H1 (cell line): ENCODE data around the gene L3MBTL4. TPM values are rescaled to one million over a fixed set of nuclear protein-coding genes. Genes with fewer than 3 reads are reported as not detected.

Experiments
- CTCF ChIA-PET: fragments of 300-600 bp; sonication (Branson Sonifier 250); formaldehyde crosslinking; loops from one replicate; lab custom pipeline; 2021; ENCODE audit not compliant: partially characterized antibody; lab: Charles Lee
- POLR2A ChIA-PET: fragments of 300-600 bp; sonication (Branson Sonifier 250); formaldehyde crosslinking; loops from one replicate; lab custom pipeline; 2021; ENCODE audit warnings: inconsistent platforms; ENCODE audit not compliant: partially characterized antibody; lab: Charles Lee
- DNase-seq, 2 experiments: peaks; one replicate each; pipeline versions ENCODE4 v3.0.0 to v3.0.0-alpha.2; 2010 to 2022; ENCODE audit warnings: low spot score in 2 of 2, low read depth in 1 of 2, mixed read lengths in 1 of 2
- FAIRE-seq: peaks from 2 replicates; lab custom pipeline; 2011; peaks lifted over from hg19 to GRCh38; lab: Jason Lieb, UNC
- H2AFZ ChIP-seq: 2 replicates; pipeline ENCODE4 v1.8.1; 2012; ENCODE audit warnings: low read length, inconsistent platforms
- H2AK5ac ChIP-seq: 2 replicates; pipeline ENCODE4 v1.6.1; 2013; ENCODE audit warnings: low read depth, low read length
- H2BK120ac ChIP-seq: replicated peaks from 2 replicates; pipeline ENCODE3; 2013; ENCODE audit warnings: low read depth, low read length, inconsistent platforms
- H2BK12ac ChIP-seq: 2 replicates; pipeline ENCODE4 v1.6.1; 2013; ENCODE audit warnings: low read depth, low read length
- H2BK15ac ChIP-seq: 2 replicates; pipeline ENCODE4 v1.6.1; 2013; ENCODE audit warnings: low read length
- H2BK20ac ChIP-seq: 2 replicates; pipeline ENCODE4 v1.6.1; 2013; ENCODE audit warnings: low read length
- H2BK5ac ChIP-seq: 2 replicates; pipeline ENCODE4 v1.6.1; 2013; ENCODE audit warnings: low read depth, low read length
- H3K14ac ChIP-seq: 2 replicates; pipeline ENCODE4 v1.6.1; 2013; ENCODE audit warnings: inconsistent platforms; ENCODE audit not compliant: insufficient read length
- H3K18ac ChIP-seq: 2 replicates; pipeline ENCODE4 v1.6.1; 2013; ENCODE audit warnings: low read length; ENCODE audit errors: extremely low read depth
- H3K23ac ChIP-seq: 2 replicates; pipeline ENCODE4 v1.6.1; 2013; ENCODE audit warnings: inconsistent platforms; ENCODE audit not compliant: insufficient read length
- H3K23me2 ChIP-seq: 2 replicates; pipeline ENCODE4 v1.6.1; 2013; ENCODE audit warnings: low read depth, low read length
- H3K27ac ChIP-seq: 2 replicates; pipeline ENCODE4 v1.6.1; 2011; ENCODE audit warnings: low read depth, low read length, inconsistent platforms
- H3K27me3 ChIP-seq, 4 experiments: replicated peaks in 1 of 4; 1 replicate in 1 of 4; 2 replicates in 3 of 4; pipeline versions ENCODE4 v1.6.1 to v1.8.1; 2011 to 2013; ENCODE audit warnings: low read length in 3 of 4, mild to moderate bottlenecking in 3 of 4, inconsistent platforms in 2 of 4, mixed read lengths in 2 of 4, moderate library complexity in 1 of 4; ENCODE audit not compliant: control insufficient read depth in 3 of 4, insufficient read depth in 3 of 4; ENCODE audit errors: extremely low read depth in 1 of 4
- H3K36me3 ChIP-seq, 4 experiments: 2 replicates each; pipeline versions ENCODE4 v1.6.1 to v1.8.1; 2011 to 2013; ENCODE audit warnings: mild to moderate bottlenecking in 4 of 4, low read length in 3 of 4, moderate library complexity in 2 of 4, control low read depth in 1 of 4, inconsistent platforms in 1 of 4; ENCODE audit not compliant: insufficient read depth in 4 of 4, control insufficient read depth in 2 of 4
- H3K4ac ChIP-seq: replicated peaks from 2 replicates; pipeline ENCODE3; 2013; ENCODE audit warnings: low read length, low read depth, mixed read lengths, inconsistent platforms; ENCODE audit not compliant: insufficient read length
- H3K4me1 ChIP-seq, 4 experiments: replicated peaks in 1 of 4; 1 replicate in 1 of 4; 2 replicates in 3 of 4; pipeline versions ENCODE4 v1.6.1 to v1.8.1; 2011 to 2013; ENCODE audit warnings: low read length in 3 of 4, inconsistent platforms in 2 of 4, mixed read lengths in 1 of 4; ENCODE audit not compliant: insufficient read depth in 4 of 4, control insufficient read depth in 3 of 4
- H3K4me2 ChIP-seq, 2 experiments: 2 replicates each; pipeline versions ENCODE4 v1.6.1 to v1.8.1; 2011 to 2013; ENCODE audit warnings: low read depth in 2 of 2, low read length in 2 of 2, control low read depth in 1 of 2, inconsistent platforms in 1 of 2, mild to moderate bottlenecking in 1 of 2; ENCODE audit not compliant: insufficient read depth in 1 of 2
- H3K4me3 ChIP-seq, 4 experiments: fragments of 200-600, 300-600 bp in 1 of 4; sonication (generic), shearing (Covaris generic), sonication (Bioruptor Twin) in 1 of 4; 2 replicates each; pipeline versions ENCODE4 v1.5.1 to v1.8.1; 2011 to 2016; ENCODE audit warnings: low read length in 4 of 4, low read depth in 3 of 4, control low read depth in 2 of 4, inconsistent platforms in 2 of 4, mild to moderate bottlenecking in 2 of 4, mixed read lengths in 1 of 4, moderate library complexity in 1 of 4; ENCODE audit not compliant: insufficient read depth in 2 of 4; ENCODE audit errors: extremely low read depth in 1 of 4
- H3K56ac ChIP-seq: replicated peaks from 2 replicates; pipeline ENCODE3; 2013; ENCODE audit warnings: low read depth, mild to moderate bottlenecking, mixed read lengths, low read length, inconsistent platforms; ENCODE audit not compliant: insufficient read length
- H3K79me1 ChIP-seq: 2 replicates; pipeline ENCODE4 v1.6.1; 2013; ENCODE audit warnings: low read depth, low read length, control low read depth
- H3K79me2 ChIP-seq, 2 experiments: 2 replicates each; pipeline versions ENCODE4 v1.6.1 to v1.8.1; 2012 to 2013; ENCODE audit warnings: low read length in 2 of 2, mild to moderate bottlenecking in 2 of 2, inconsistent platforms in 1 of 2; ENCODE audit not compliant: insufficient read depth in 2 of 2, control insufficient read depth in 1 of 2
- H3K9ac ChIP-seq, 4 experiments: replicated peaks in 1 of 4; 1 replicate in 1 of 4; 2 replicates in 3 of 4; pipeline versions ENCODE4 v1.6.1 to v1.8.1; 2011 to 2013; ENCODE audit warnings: low read depth in 3 of 4, low read length in 3 of 4, control low read depth in 2 of 4, mild to moderate bottlenecking in 2 of 4, moderate library complexity in 2 of 4, inconsistent platforms in 1 of 4; ENCODE audit errors: extremely low read depth in 1 of 4
- H3K9me3 ChIP-seq, 2 experiments: 2 replicates each; pipeline versions ENCODE4 v1.6.1 to v1.8.1; 2012 to 2013; ENCODE audit warnings: mild to moderate bottlenecking in 2 of 2, moderate library complexity in 2 of 2, control low read depth in 1 of 2, inconsistent platforms in 1 of 2, low read depth in 1 of 2, low read length in 1 of 2, mixed read lengths in 1 of 2; ENCODE audit not compliant: insufficient read depth in 2 of 2
- H4K20me1 ChIP-seq, 2 experiments: replicated peaks in 1 of 2; 2 replicates each; pipeline versions ENCODE3 to v1.8.1; 2011 to 2013; ENCODE audit warnings: inconsistent platforms in 2 of 2, low read length in 2 of 2, mild to moderate bottlenecking in 1 of 2; ENCODE audit not compliant: insufficient read depth in 2 of 2, control insufficient read depth in 1 of 2
- H4K5ac ChIP-seq: 2 replicates; pipeline ENCODE4 v1.6.1; 2013; ENCODE audit warnings: low read length, low read depth, mixed read lengths, inconsistent platforms; ENCODE audit not compliant: insufficient read length
- H4K8ac ChIP-seq: 2 replicates; pipeline ENCODE4 v1.8.0; 2013; ENCODE audit warnings: mild to moderate bottlenecking, moderate library complexity, low read length, inconsistent platforms; ENCODE audit not compliant: insufficient read depth; ENCODE audit errors: extremely low read depth
- H4K91ac ChIP-seq: replicated peaks from 2 replicates; pipeline ENCODE3; 2013; ENCODE audit warnings: low read length, mixed read lengths, inconsistent platforms; ENCODE audit not compliant: insufficient read length
- ASH2L ChIP-seq: fragments of 200-600, 300-600 bp; sonication (generic); IDR thresholded peaks from one replicate; pipeline ENCODE4 v1.7.1; 2017; ENCODE audit warnings: low read length
- EP300 ChIP-seq, 2 experiments: IDR thresholded peaks; 1 replicate in 1 of 2; 2 replicates in 1 of 2; pipeline ENCODE4 v1.6.1; 2011 to 2012; ENCODE audit warnings: low read depth in 2 of 2, low read length in 2 of 2, mild to moderate bottlenecking in 2 of 2, borderline replicate concordance in 1 of 2, inconsistent platforms in 1 of 2, moderate library complexity in 1 of 2
- SIRT6 ChIP-seq: IDR thresholded peaks from one replicate; pipeline ENCODE4 v1.7.1; 2012; ENCODE audit warnings: low read length, inconsistent platforms
- WGBS, 2 experiments: shearing (Covaris generic) in 1 of 2; methylation state at CpG; one replicate each; pipeline versions ENCODE4 v1.1.6 to v1.1.7; 2013 to 2015; ENCODE audit warnings: low lambda C conversion rate in 2 of 2, mixed read lengths in 2 of 2, inconsistent platforms in 1 of 2, low coverage in 1 of 2, missing lambda C conversion rate in 1 of 2; ENCODE audit not compliant: insufficient replicate concordance in 2 of 2, insufficient coverage in 1 of 2, insufficient read length in 1 of 2; ENCODE audit errors: extremely low coverage in 1 of 2, missing lambda C conversion rate in 1 of 2; 5-methylcytosine and 5-hydroxymethylcytosine counted together
- polyA plus RNA-seq, 7 experiments: library from polyadenylated mRNA; depleted of rRNA in 3 of 7; stranded (reverse) in 5 of 7; unstranded in 2 of 7; fragments of >200 nt in 5 of 7; fragments of 200-250 nt in 2 of 7; gene quantifications; 1 replicate in 5 of 7; 2 replicates in 1 of 7; 4 replicates in 1 of 7; pipeline versions ENCODE4 v1.2.1 to v1.2.3, GENCODE V29; 2011 to 2013; ENCODE audit warnings: missing spikeins in 2 of 7, mixed read lengths in 2 of 7
- total RNA-seq: library from RNA; stranded (reverse); fragmentation: NEBNext Ultra II Directional; extraction: Animal tissue kit (Norgen Biotek cat#: 25700); gene quantifications from 2 replicates; pipeline ENCODE4 v1.2.1, GENCODE V29; 2021

L3MBTL4 gene
- total and polyA plus RNA-seq, 2 of the 8 experiments (the other 6 are each of a cell fraction or from before 2014, with no cell fraction given), result 1.0 to 2.1 TPM

DNA sequence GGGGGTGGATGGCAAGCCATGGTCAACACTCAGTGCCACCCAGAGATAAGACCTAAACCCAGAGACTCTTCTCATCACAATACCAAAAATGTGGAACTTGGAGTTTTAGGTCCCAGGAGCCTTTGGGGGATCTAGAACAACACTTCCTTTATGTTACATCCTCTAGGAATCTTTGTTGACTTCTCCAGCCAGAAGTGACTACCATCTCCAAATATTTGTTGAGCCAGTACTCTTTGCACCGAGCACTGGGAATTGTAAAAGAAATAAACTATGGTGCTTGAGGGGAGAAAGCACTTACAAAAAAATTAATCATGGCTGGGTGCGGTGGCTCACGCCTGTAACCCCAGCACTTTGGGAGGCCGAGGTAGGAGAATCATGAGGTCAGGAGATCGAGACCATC lies 399.3 kb downstream of the L3MBTL4 start:
- no peak overlapping the region for H4K5ac ChIP-seq
- H3K23me2 ChIP-seq, result no peaks in the 10 kb centered on the region
- no peak for FAIRE-seq
- H4K91ac ChIP-seq, result no peak overlapping the region
- no peak overlapping the region for H3K18ac ChIP-seq
- DNase-seq, result no peak
- no peaks in the 10 kb centered on the region for H3K9me3 ChIP-seq
- WGBS, 2 experiments, result 89% methylated on average over 5 of the region's 5 CpGs; no CpG with 5 or more reads in 1 of the 2 experiments
- H2BK5ac ChIP-seq, result no peak overlapping the region
- no peak overlapping the region for H3K23ac ChIP-seq
- no peak overlapping the region for H2BK120ac ChIP-seq
- no peak overlapping the region for H2AK5ac ChIP-seq
- no peak for TF ChIP-seq EP300 (IDR thresholded peaks at IDR 0.05; ENCODE audit: borderline replicate concordance in 1 of 2, low read depth in 2 of 2, low read length in 2 of 2)
- no peak for TF ChIP-seq ASH2L
- TF ChIP-seq SIRT6, result no peak
- H2BK15ac ChIP-seq, result no peak overlapping the region
- no peaks in the 10 kb centered on the region for H4K20me1 ChIP-seq
- H3K79me1 ChIP-seq, result no peaks in the 10 kb centered on the region
- ChIA-PET POLR2A (no interaction called here), CTCF (no interaction called here)
- H3K4me1 ChIP-seq, result no peaks in the 10 kb centered on the region
- no peak overlapping the region for H3K56ac ChIP-seq
- H3K9ac ChIP-seq, result no peak overlapping the region
- no peak overlapping the region for H3K27ac ChIP-seq
- no peaks in the 10 kb centered on the region for H3K36me3 ChIP-seq
- no peak overlapping the region for H2AFZ ChIP-seq
- H2BK12ac ChIP-seq, result no peak overlapping the region
- no peaks in the 10 kb centered on the region for H3K79me2 ChIP-seq
- H3K14ac ChIP-seq, result no peak overlapping the region
- no peak overlapping the region for H3K4me2 ChIP-seq
- no peak overlapping the region for H4K8ac ChIP-seq
- H3K27me3 ChIP-seq, result peaks cover 0 to 2% (median 0%) of the 10 kb centered on the region in 4 experiments; a peak in 1 of 7 replicates
- H2BK20ac ChIP-seq, result no peak overlapping the region
- H3K4ac ChIP-seq, result no peak overlapping the region
- no peak overlapping the region for H3K4me3 ChIP-seq
